NCI-H2107 (cell line): Measurements from ENCODE around the gene SYNGR3.
"Not testable (repeated sequence)": the region's sequence is repeated elsewhere in the genome, so short reads cannot be mapped to it uniquely, and the experiment has no call there.

Experiments used
- DNase-seq: peaks from one replicate; lab custom pipeline; 2025; lab: John Stamatoyannopoulos, UW

SYNGR3 gene

GRCh38 chr16:1959269-1960039 is 30.3 kb upstream of the SYNGR3 start, which contains the start of gene NDUFB10:
Gene NDUFB10, plus strand, starts transcription at chr16:1959538. Its CDS starts 87 bp downstream, at chr16:1959625.
- DNase-seq: peak; percentile 68

- DNase-seq: no peak
Observed at GRCh38 chr16:1960665-1961630, 28.8 kb upstream of the SYNGR3 start.

GRCh38 chr16:1961651-1962067 is 28.1 kb upstream of the SYNGR3 start:
- no peak for DNase-seq

- DNase-seq: not testable (repeated sequence)
Observed at GRCh38 chr16:1962161-1963153, 27.3 kb upstream of the SYNGR3 start.

- DNase-seq: no peak
Observed at GRCh38 chr16:1963806-1964505, 25.8 kb upstream of the SYNGR3 start.

GRCh38 chr16:1964506-1965395 is 25.0 kb upstream of the SYNGR3 start, which contains the start of gene RPS2:
Gene RPS2, minus strand, starts transcription at chr16:1964826. Its CDS starts 201 bp downstream, at chr16:1964625.
- DNase-seq: peak; percentile 98

- DNase-seq: no peak
Observed at GRCh38 chr16:1965396-1966001, 24.3 kb upstream of the SYNGR3 start.

GRCh38 chr16:1966460-1966859 is 23.3 kb upstream of the SYNGR3 start, which contains the start of gene RNF151:
Gene RNF151, plus strand, starts transcription at chr16:1966856. Its CDS starts 26 bp downstream, at chr16:1966882.
- DNase-seq: no peak

- no peak for DNase-seq
Observed at GRCh38 chr16:1968146-1968953, 21.4 kb upstream of the SYNGR3 start.

- peak; percentile 87 for DNase-seq
Observed at GRCh38 chr16:1971796-1972489, 17.8 kb upstream of the SYNGR3 start, which contains the start of gene TBL3. Gene TBL3, plus strand, starts transcription at chr16:1972053. Its CDS starts 112 bp downstream, at chr16:1972165.

- no peak for DNase-seq
Observed at GRCh38 chr16:1972490-1972877, 17.3 kb upstream of the SYNGR3 start.

GRCh38 chr16:1973461-1974156 is 16.2 kb upstream of the SYNGR3 start:
- no peak for DNase-seq

- no peak for DNase-seq
Observed at GRCh38 chr16:1974157-1975070, 15.4 kb upstream of the SYNGR3 start.

GRCh38 chr16:1975432-1976215 is 14.1 kb upstream of the SYNGR3 start:
- no peak for DNase-seq

- DNase-seq: no peak
Observed at GRCh38 chr16:1976216-1976520, 13.6 kb upstream of the SYNGR3 start.
